Thymus (tissue), 11 donors: Measurements from ENCODE around the gene MPV17L2. TPM values are rescaled to one million over a fixed set of nuclear protein-coding genes. Genes with fewer than 3 reads are reported as not detected.

ENCODE experiments used
- DNase-seq, 9 donors: peaks; one replicate each; pipeline ENCODE4 v3.0.0-alpha.2; 2013; ENCODE audit warnings: low spot score in 9 of 9, low read depth in 6 of 9, missing footprints in 1 of 9
- H3K27ac ChIP-seq, 2 donors: one replicate each; pipeline ENCODE4 v1.5.1; 2013; ENCODE audit warnings: control low read depth in 1 of 2, low read depth in 1 of 2, low read length in 1 of 2, mild to moderate bottlenecking in 1 of 2, moderate library complexity in 1 of 2
- H3K27me3 ChIP-seq, 2 donors: one replicate each; pipeline ENCODE4 v1.5.1; 2013; ENCODE audit warnings: low read length in 1 of 2; ENCODE audit not compliant: control insufficient read depth in 2 of 2, insufficient read depth in 1 of 2
- H3K36me3 ChIP-seq, 2 donors: one replicate each; pipeline ENCODE4 v1.5.1; 2013; ENCODE audit warnings: low read length in 1 of 2, mild to moderate bottlenecking in 1 of 2, moderate library complexity in 1 of 2; ENCODE audit not compliant: control insufficient read depth in 2 of 2, insufficient read depth in 2 of 2
- H3K4me1 ChIP-seq, 2 donors: one replicate each; pipeline ENCODE4 v1.5.1; 2013; ENCODE audit warnings: low read length in 2 of 2; ENCODE audit not compliant: control insufficient read depth in 2 of 2, insufficient read depth in 2 of 2
- H3K4me3 ChIP-seq, 2 donors: one replicate each; pipeline ENCODE4 v1.5.1; 2013; ENCODE audit warnings: low read length in 2 of 2, control low read depth in 1 of 2, mild to moderate bottlenecking in 1 of 2
- H3K9me3 ChIP-seq, 2 donors: one replicate each; pipeline ENCODE4 v1.5.1; 2013; ENCODE audit warnings: low read length in 1 of 2, mild to moderate bottlenecking in 1 of 2; ENCODE audit not compliant: control insufficient read depth in 2 of 2, insufficient read depth in 1 of 2
- WGBS: extraction: QIAGEN DNeasy Blood & Tissue Kit; methylation state at CpG from one replicate; pipeline ENCODE4 v1.1.7; 2013; 5-methylcytosine and 5-hydroxymethylcytosine counted together
- polyA plus RNA-seq: library from polyadenylated mRNA; stranded (reverse); fragments of 200-250 nt; gene quantifications from one replicate; pipeline ENCODE4 v1.2.3, GENCODE V29; 2013
- total RNA-seq: library from RNA; stranded (reverse); fragments of 120-200 nt; gene quantifications from one replicate; pipeline ENCODE4 v1.2.4, GENCODE V29; 2013
- donor health status: healthy.

MPV17L2 gene
- total and polyA plus RNA-seq, 2 donors, result 6.8 to 13.4 TPM

GRCh38 chr19:18223860-18224524 lies 31.0 kb downstream of the MPV17L2 start:
- Histone ChIP-seq H3K9me3 (peaks cover 1 to 4% of the 10 kb centered on the region in 2 donors), H3K27ac (no peak overlapping the region), H3K4me1 (peaks cover 0 to 13% of the 10 kb centered on the region in 2 donors), H3K36me3 (no peaks in the 10 kb centered on the region), H3K27me3 (peaks cover 50 to 91% of the 10 kb centered on the region in 2 donors), H3K4me3 (peak overlapping the region; percentile 9 to 21)
- WGBS, result 12% methylated on average over 39 of the region's 39 CpGs
- peak in 1 of 9 donors; percentile 12 for DNase-seq

- no peaks in the 10 kb centered on the region for H3K36me3 ChIP-seq
- peaks cover 1 to 4% of the 10 kb centered on the region in 2 donors for H3K9me3 ChIP-seq
- peaks cover 0 to 13% of the 10 kb centered on the region in 2 donors for H3K4me1 ChIP-seq
- peaks cover 50 to 88% of the 10 kb centered on the region in 2 donors for H3K27me3 ChIP-seq
- DNase-seq, result peak in 7 of 9 donors; percentile 33 to 71 (median 54)
- WGBS, result 5% methylated on average over 81 of the region's 81 CpGs
- no peak overlapping the region for H3K27ac ChIP-seq
- H3K4me3 ChIP-seq, result peak overlapping the region; percentile 9 to 21
Observed at GRCh38 chr19:18224525-18225354, 31.7 kb downstream of the MPV17L2 start.

- DNase-seq, result no peak
- no peaks in the 10 kb centered on the region for H3K36me3 ChIP-seq
- WGBS, result 22% methylated on average over 16 of the region's 16 CpGs
- peaks cover 0 to 13% of the 10 kb centered on the region in 2 donors for H3K4me1 ChIP-seq
- H3K9me3 ChIP-seq, result peaks cover 1 to 4% of the 10 kb centered on the region in 2 donors
- H3K27ac ChIP-seq, result peak overlapping the region in 1 of 2 donors; percentile 2
- H3K27me3 ChIP-seq, result peaks cover 52 to 87% of the 10 kb centered on the region in 2 donors
- no peak overlapping the region for H3K4me3 ChIP-seq
Observed at GRCh38 chr19:18225355-18225701, 32.3 kb downstream of the MPV17L2 start.

- Histone ChIP-seq H3K4me1 (peaks cover 0 to 13% of the 10 kb centered on the region in 2 donors), H3K27ac (peak within 1 kb of the TSS in 1 of 2 donors; percentile 2), H3K9me3 (peaks cover 1 to 4% of the 10 kb centered on the region in 2 donors), H3K36me3 (no peaks in the 10 kb centered on the region), H3K4me3 (no peak within 1 kb of the TSS), H3K27me3 (peaks cover 57 to 87% of the 10 kb centered on the region in 2 donors)
- DNase-seq, result no peak
- WGBS, result 5% methylated on average over 51 of the region's 51 CpGs
Observed at GRCh38 chr19:18225702-18226468, 32.9 kb downstream of the MPV17L2 start, which contains the start of gene PDE4C. PDE4C (minus strand) TSS chr19:18226438; CDS start chr19:18226415, 23 bp downstream.

- Histone ChIP-seq H3K36me3 (no peaks in the 10 kb centered on the region), H3K27ac (no peak overlapping the region), H3K27me3 (peaks cover 58 to 88% of the 10 kb centered on the region in 2 donors), H3K4me3 (no peak overlapping the region), H3K9me3 (peaks cover 1 to 4% of the 10 kb centered on the region in 2 donors), H3K4me1 (peaks cover 0 to 13% of the 10 kb centered on the region in 2 donors)
- WGBS, result 90% methylated on average over 18 of the region's 18 CpGs
- no peak for DNase-seq
Observed at GRCh38 chr19:18226956-18227780, 34.1 kb downstream of the MPV17L2 start.

- Histone ChIP-seq H3K4me1 (peaks cover 0 to 13% of the 10 kb centered on the region in 2 donors), H3K27me3 (peaks cover 59 to 88% of the 10 kb centered on the region in 2 donors), H3K4me3 (no peak overlapping the region), H3K27ac (no peak overlapping the region), H3K36me3 (no peaks in the 10 kb centered on the region), H3K9me3 (peaks cover 2 to 8% of the 10 kb centered on the region in 2 donors)
- WGBS, result 81% methylated on average over 6 of the region's 6 CpGs
- DNase-seq, result no peak
Observed at GRCh38 chr19:18227781-18228271, 34.8 kb downstream of the MPV17L2 start.

- Histone ChIP-seq H3K9me3 (peaks cover 9 to 19% of the 10 kb centered on the region in 2 donors), H3K4me3 (no peak overlapping the region), H3K4me1 (peaks cover 0 to 8% of the 10 kb centered on the region in 2 donors), H3K36me3 (no peaks in the 10 kb centered on the region), H3K27ac (no peak overlapping the region), H3K27me3 (peaks cover 50 to 91% of the 10 kb centered on the region in 2 donors)
- WGBS, result 81% methylated on average over 5 of the region's 5 CpGs
- no peak for DNase-seq
Observed at GRCh38 chr19:18229474-18229873, 36.5 kb downstream of the MPV17L2 start.

GRCh38 chr19:18229915-18230314 lies 36.9 kb downstream of the MPV17L2 start:
- Histone ChIP-seq H3K36me3 (no peaks in the 10 kb centered on the region), H3K4me1 (peaks cover 0 to 4% of the 10 kb centered on the region in 2 donors), H3K27me3 (peaks cover 46 to 88% of the 10 kb centered on the region in 2 donors), H3K27ac (no peak overlapping the region), H3K9me3 (peaks cover 9 to 16% of the 10 kb centered on the region in 2 donors), H3K4me3 (no peak overlapping the region)
- WGBS, result 88% methylated on average over 4 of the region's 4 CpGs
- DNase-seq, result no peak
